ENCODE measurements around the gene CDC25A.

- TF ChIP-seq CTCF (IDR thresholded peaks at IDR 0.05): no peak
- TF ChIP-seq ZFX (IDR thresholded peaks at IDR 0.05; ENCODE audit: borderline replicate concordance): no peak
Measured at GRCh38 chr3:48122504-48122903, 65.7 kb downstream of the CDC25A start.
